Posterior cingulate gyrus (tissue), 11 donors: ENCODE data around the gene ITGA3.
A peak's percentile ranks its signal among the peaks of the same experiment; 100 is the strongest.

Experiments used
- DNase-seq, 10 donors: peaks; one replicate each; pipeline versions ENCODE4 v3.0.0 to v3.0.0-alpha.2; 2020 to 2021; ENCODE audit warnings: mixed read lengths in 3 of 10
- intact Hi-C: fragments of 100-400 bp; cut with DNase I; formaldehyde crosslinking; loops from one replicate; pipeline ENCODE4 v1.15.1; 2023

The ITGA3 gene

DNA sequence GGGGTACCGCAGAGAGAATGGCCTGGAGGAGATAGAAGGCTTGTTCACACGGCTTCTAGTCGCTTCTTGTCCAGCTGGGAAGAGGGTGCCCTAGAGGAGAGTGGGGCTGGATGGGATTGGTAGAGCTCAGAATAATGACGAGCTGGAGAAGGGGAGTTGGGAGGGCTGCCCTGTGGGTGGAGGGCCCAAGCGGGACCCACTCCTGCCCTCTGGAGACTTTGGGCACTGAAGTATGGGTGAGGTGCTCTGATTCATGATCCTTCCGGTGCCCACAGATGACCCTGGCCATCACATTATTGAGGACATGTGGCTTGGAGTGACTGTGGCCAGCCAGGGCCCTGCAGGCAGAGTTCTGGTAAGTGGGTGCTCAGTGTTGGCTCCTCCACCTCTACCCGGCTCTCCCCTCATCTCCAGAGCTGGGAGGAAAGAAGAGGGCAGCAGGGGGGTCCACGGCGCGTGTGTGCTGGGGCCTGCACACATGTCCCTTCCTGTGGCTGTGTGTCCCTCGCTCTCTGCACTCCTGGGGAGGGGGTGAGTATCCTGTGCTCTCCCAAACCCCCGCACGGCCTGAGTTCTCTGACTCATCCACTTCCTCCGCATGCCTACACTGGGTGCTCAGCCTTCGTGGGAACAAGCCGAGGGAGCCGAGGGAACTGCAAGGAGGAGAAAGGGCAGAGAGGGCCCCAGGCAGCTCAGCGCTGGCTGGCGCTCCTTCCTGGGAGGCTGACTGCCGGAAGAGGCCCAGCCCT is 8.5 kb downstream of the ITGA3 start:
- intact Hi-C loops = no loop called here
- DNase-seq = peak in 8 of 10 donors; percentile 28 to 93 (median 68)

DNA sequence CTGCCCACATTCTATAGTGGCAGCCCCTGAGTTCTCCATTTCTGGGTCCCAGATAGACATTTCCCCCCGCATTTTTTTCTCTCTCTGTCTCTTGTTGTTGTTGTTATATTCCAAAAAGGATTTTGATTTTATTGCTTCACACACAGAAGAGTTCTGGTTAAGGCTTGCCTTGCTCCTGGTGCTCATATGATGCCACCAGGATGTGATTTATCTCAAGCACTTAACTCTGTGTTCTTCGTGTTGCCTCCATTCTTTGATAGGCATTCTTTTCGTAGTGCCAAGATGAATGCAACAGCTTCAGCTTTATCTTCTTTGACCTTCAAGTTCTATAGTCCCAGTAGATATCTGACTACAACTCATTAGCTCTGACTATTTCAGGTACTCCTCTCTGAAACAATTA is 9.1 kb downstream of the ITGA3 start:
- intact Hi-C loops = no loop called here
- no peak for DNase-seq

DNA sequence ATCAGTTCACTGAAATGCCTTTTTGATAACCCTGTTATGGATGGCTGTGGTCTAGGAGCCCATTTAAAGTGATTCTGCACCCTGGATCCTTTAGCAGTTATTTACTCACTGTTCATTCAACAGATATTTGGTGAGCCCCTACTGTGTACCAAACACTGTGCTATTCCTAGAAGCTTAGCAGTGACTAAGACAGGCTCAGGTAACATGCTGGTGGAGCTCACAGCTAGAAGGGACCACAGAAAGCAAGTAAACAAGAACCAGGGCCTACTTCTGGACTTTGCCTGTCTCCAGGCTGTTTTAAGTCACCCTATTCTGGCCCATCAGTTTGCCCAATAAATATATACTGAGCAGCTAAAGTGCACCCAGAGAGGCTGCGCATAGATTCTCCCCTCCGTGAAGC is 11.1 kb downstream of the ITGA3 start:
- DNase-seq = no peak
- intact Hi-C loops = no loop called here

DNA sequence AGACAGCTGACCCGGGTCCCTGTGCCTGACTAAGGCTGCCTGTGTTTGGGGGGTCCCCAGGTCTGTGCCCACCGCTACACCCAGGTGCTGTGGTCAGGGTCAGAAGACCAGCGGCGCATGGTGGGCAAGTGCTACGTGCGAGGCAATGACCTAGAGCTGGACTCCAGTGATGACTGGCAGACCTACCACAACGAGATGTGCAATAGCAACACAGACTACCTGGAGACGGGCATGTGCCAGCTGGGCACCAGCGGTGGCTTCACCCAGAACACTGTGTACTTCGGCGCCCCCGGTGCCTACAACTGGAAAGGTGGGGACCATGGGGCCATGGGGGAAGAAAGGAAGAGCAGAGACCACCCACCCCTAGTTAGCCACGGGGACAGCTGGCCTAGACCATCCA is 12.1 kb downstream of the ITGA3 start:
- intact Hi-C loops = no loop called here
- peak in 2 of 10 donors; percentile 60 to 72 for DNase-seq

DNA sequence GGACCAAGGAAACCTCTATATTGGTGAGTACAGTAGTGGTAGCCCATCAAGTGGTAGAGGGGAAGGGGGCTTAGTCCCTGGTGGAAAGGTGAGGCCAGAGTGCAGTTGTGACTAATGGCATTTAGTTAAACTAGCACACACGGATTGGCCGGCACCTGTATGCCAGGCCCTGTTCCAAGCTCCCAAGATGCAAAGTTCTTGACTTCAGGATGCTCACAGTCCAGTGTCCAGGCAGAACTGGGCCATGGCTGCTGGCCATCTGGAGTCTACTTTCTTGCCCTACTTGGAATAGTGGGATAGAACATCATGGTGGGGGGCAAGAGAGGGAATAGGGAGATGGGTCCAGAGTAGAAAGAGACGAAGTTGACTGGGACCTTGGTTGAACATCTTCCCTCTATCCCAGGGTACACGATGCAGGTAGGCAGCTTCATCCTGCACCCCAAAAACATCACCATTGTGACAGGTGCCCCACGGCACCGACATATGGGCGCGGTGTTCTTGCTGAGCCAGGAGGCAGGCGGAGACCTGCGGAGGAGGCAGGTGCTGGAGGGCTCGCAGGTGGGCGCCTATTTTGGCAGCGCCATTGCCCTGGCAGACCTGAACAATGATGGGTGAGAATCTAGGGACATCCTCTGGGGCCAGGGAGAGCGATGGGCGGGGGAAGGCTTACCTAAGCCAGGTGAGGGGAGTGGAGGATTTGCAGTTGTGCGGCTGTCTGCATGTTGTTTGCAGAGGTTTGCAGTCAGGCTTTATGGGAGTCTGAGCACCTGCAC is 15.2 kb downstream of the ITGA3 start:
- DNase-seq = peak in 2 of 10 donors; percentile 70 to 73
- intact Hi-C loops = no loop called here

DNA sequence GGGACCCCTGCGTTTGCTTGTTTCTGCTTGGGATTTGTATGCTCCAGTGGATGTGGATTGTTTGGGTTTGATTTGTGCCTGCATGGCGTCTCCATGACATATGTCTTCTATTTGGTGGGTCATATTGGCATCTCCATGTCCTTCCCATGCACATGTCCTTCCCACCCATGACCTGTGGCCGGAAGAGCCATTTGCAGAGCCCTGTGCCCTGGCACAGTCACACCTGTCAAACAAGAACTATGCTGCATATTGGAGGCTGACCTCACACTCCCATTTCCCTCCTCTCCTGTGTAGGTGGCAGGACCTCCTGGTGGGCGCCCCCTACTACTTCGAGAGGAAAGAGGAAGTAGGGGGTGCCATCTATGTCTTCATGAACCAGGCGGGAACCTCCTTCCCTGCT is 15.8 kb downstream of the ITGA3 start:
- DNase-seq = peak in 1 of 10 donors; percentile 3
- intact Hi-C loops = no loop called here

DNA sequence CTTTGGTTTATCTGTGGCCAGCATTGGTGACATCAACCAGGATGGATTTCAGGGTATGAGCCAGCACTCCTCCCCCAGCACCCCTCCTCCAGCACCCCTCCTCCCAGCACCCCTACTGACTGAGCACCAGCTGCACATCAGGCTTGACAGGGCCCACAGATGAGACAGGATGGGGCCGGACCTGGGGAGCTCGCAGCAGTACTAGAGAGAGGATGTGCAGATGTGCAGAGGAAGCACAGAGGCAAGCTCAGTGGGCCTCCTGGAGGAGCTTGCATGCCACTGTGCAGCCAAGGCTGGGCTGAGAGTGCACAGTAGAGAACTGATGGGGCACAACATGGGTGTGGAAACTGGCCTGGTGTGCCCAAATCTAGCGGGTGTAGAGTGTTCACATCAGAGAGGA is 16.2 kb downstream of the ITGA3 start:
- peak in 2 of 10 donors; percentile 45 to 49 for DNase-seq
- intact Hi-C loops = no loop called here

DNA sequence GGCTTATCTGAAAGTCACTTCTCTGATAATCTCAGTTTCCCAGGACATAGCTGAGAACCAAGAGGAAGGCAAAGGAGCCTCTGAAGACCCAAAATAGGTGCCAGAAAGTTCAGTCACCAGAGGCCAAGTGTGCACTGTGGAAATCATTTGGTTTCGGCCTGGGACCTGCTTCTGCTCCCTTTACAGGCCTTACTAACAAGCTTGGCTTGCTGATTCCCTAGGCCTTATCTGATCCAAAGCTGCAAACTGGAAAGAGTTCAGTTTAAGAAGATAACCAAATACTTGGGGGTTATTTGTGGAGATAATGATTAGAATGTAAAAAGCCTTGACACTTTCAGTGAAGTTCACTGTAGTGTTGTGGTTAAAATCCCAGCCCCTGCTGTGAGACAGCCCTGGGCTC is 17.0 kb downstream of the ITGA3 start:
- peak in 1 of 10 donors; percentile 18 for DNase-seq
- intact Hi-C loops = no loop called here

DNA sequence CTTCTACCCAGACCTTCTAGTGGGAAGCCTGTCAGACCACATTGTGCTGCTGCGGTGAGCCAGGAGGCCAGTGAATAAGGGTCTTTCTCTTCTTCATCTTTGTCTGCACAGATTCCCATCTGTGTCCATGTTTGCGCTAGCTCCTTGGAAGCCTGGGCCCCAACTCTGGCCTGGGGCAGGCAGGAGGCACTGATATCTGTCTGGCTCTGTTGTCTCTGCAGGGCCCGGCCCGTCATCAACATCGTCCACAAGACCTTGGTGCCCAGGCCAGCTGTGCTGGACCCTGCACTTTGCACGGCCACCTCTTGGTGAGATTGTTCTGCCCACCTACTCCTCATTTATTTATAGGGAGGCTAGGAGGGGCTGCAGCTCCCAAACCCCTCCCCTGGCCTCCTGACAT is 18.3 kb downstream of the ITGA3 start:
- peak in 2 of 10 donors; percentile 53 to 75 for DNase-seq
- intact Hi-C loops = no loop called here

DNA sequence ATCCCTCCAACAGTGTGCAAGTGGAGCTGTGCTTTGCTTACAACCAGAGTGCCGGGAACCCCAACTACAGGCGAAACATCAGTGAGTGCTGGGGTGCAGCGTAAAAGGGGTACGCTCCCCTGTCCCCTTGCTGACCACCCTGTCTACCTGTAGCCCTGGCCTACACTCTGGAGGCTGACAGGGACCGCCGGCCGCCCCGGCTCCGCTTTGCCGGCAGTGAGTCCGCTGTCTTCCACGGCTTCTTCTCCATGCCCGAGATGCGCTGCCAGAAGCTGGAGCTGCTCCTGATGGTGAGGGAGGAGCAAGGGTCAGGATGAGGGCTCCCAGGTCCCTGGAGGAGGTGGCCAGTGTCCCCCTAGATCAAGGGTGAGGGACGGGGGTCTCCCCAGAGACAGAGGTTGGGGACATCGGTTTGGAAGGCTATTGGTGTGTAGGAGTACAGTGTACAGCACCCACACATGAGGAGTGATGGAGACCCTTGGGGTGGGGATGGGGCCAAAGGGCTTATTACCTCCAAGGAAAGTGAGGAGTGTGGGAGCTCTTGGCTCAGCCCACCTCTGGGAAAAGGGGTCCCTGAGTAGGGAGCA is 19.6 kb downstream of the ITGA3 start:
- DNase-seq = peak in 2 of 10 donors; percentile 55 to 67
- intact Hi-C loops = no loop called here

DNA sequence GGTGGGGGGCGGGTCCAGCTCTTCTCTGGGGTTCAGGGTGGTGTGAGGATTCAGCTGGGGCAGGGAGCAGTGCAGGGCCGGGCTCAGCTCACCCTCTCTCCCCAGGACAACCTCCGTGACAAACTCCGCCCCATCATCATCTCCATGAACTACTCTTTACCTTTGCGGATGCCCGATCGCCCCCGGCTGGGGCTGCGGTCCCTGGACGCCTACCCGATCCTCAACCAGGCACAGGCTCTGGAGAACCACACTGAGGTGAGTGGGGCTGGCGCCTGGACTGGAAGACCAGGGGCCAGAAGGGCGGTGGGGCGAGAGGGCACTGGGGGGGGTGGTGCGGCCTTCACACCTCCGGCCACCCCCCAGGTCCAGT is 20.3 kb downstream of the ITGA3 start:
- peak in 2 of 10 donors; percentile 69 to 80 for DNase-seq
- intact Hi-C loops = no loop called here

DNA sequence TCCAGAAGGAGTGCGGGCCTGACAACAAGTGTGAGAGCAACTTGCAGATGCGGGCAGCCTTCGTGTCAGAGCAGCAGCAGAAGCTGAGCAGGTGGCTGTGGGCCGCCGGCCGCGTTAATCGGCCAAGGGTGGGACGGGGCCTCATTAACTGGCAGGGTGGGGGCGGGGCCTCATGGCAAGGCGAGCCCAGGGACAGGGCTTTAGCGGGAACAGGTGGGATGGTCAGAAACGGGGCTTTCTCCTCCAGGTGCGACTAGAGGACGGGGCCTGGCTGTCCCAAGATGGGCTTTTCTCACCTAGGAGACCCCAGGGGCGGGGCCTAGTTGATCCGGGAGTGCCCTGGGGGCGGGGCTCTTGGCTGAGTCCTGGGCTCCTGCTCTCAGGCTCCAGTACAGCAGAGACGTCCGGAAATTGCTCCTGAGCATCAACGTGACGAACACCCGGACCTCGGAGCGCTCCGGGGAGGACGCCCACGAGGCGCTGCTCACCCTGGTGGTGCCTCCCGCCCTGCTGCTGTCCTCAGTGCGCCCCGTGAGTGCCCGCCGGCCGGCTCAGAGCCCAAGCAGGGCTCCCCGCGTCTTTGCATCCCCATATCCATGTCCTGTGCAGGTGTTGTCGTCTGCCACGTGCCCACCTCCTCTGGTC is 20.8 kb downstream of the ITGA3 start:
- intact Hi-C loops = no loop called here
- DNase-seq = peak in 2 of 10 donors; percentile 63 to 80

DNA sequence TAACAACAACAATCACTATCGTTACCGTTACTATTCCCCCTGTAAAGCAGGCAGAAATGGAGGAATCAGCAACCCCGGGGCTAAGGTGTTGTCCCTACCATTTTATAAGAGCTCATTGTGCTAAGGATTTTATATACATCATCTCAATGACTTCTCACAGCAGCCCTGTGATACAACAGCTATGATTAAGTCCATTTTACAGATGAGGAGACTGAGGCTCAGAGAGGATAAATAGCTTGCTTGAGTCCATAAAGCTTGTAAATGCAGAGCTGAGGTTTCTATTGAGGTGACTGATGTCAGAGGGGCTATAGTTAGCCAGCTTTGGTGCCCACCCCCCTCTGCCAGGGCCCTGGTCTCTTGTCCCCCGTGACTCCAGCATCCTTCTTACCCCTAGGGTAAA is 22.5 kb downstream of the ITGA3 start:
- peak in 1 of 10 donors; percentile 9 for DNase-seq
- intact Hi-C loops = no loop called here

DNA sequence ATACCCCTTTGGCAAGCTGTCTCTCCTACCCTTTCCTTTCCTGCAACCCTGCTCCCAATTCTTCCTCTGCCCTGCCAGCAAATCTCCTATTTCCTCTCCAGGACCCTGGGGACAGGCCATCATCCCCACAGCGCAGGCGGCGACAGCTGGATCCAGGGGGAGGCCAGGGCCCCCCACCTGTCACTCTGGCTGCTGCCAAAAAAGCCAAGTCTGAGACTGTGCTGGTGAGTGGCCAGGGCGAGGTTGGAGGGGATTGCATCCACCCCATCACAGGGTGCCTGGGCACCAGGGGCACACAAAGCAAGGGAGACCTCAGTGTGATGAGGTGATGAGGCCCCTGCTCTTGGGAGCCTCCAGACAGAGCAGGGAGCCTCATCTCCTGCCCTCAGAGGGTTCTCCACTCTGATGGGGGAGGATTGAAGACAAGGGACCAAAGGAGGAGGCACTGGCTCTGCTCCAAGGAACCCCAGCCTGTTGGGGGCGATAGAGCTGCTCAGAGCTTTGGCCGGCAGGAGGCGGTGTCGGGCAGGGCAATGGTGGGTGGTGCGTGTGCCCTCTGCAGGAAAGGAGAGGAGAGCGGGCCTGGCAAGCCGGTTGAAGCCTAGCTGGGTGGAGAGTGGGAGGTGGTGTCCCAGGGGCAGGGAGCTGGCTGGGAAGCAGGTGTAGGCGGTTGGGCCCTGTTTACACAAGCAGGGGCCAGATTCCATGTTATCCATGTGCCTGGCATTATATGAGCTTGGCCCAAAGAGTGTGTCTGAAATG is 23.6 kb downstream of the ITGA3 start:
- DNase-seq = peak in 2 of 10 donors; percentile 49 to 83
- intact Hi-C loops = no loop called here

DNA sequence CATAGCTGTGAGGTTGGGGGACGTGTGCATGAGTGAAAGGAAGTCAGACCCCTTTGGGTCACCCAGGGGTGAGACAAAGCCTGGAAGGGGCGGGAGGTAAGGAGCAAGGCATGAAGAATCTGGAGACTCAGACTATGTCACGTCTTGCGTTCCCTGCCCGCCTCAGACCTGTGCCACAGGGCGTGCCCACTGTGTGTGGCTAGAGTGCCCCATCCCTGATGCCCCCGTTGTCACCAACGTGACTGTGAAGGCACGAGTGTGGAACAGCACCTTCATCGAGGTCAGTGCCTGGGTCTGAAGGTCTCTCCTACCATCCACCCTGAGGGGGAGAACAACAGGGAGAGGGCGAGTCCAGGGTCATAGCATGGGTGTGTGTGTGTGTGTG is 24.2 kb downstream of the ITGA3 start:
- DNase-seq = peak in 2 of 10 donors; percentile 64 to 77
- intact Hi-C loops = no loop called here

DNA sequence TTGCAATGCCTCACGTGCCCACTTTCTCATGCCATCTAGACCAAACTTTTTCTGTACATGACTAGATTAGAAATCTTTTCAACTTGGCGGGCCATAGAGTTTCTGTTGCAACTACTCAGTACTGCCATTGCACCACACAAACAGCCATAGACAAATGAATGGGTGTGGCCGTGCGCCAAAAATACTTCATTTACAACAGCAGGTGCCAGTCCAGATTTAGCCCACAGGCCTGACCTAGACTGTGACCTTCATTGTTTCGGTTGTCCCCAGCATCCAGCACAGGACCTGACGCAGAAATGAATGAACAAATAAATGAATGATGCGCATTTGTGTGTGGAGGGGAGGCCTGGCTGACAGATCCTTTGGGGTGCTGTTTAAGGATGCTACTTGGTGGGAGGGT is 24.9 kb downstream of the ITGA3 start:
- intact Hi-C loops = no loop called here
- peak in 2 of 10 donors; percentile 42 to 44 for DNase-seq

DNA sequence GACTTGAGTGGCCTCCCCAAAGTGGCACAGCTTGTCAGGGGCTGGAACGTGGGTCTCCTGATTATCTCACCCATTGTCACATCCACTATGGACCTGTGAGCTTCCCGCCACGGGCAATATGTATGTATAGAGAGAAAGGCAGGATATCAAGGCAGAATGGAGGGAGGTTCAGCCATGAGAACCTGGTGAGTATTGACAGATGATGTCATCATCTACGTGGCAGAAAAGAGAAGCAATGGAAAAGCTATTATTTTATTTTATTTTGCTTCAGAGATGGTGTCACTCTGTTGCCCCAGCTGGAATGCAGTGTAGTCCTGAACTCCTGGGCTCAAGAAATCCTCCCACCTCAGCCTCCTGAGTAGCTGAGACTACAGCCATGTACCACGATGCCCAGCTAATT is 25.8 kb downstream of the ITGA3 start:
- DNase-seq = peak in 1 of 10 donors; percentile 28
- intact Hi-C loops = no loop called here

DNA sequence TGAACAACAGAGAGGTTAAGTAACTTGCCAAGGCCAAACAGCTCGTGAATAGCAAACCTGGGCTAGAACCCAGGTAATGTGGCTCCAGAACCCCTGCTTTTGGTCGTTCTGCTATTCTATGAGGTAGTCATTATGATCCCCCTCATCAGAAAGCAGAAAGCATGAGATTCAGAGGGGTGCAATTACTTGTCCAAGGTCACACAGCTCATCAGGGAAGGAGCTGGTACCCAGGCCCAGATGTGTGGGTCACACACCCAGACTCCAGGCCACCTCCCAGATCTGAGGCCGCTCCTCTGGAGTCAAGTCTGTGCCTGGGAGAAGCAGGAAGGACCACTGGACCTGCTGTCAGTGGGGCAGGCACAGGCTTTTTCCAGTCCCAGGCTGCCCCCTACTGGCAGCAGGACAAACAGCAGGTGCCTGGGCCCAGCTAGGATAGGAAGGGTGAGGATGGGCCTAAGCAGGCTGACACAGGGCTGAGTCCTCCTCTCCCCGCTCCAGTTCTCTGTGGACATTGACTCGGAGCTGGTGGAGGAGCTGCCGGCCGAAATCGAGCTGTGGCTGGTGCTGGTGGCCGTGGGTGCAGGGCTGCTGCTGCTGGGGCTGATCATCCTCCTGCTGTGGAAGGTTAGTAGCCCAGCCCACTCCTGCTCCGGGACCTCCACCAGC is 31.5 kb downstream of the ITGA3 start:
- intact Hi-C loops = loop anchor here (1.0 kb wide), 1 partner anchor 60 kb away; no protein-coding TSS in a partner anchor
- DNase-seq = peak in 8 of 10 donors; percentile 49 to 95 (median 65)

DNA sequence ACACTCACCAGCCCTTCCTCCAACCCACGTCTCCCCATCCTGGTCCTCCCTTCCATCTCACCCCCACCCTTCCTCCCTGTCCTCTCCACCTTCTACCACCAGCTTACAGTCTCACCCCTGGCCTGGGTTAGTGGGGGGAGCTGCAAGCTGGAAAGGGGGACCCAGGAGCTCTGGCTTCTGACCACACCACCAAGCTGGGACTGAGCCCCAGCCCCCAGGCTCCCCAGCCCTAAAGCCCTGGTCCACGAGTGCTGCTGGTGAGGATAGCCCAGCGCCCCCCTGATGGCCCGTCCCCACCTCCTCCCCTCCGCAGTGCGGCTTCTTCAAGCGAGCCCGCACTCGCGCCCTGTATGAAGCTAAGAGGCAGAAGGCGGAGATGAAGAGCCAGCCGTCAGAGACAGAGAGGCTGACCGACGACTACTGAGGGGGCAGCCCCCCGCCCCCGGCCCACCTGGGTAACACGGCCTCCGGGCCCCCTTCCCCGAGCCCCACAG is 32.0 kb downstream of the ITGA3 start:
- intact Hi-C loops = loop anchor here (1.0 kb wide), 1 partner anchor 61 kb away; no protein-coding TSS in a partner anchor
- DNase-seq = peak in 2 of 10 donors; percentile 51 to 75
